Bronchial epithelial cell (primary cell): ENCODE results near the gene ZNF554. TPM values are rescaled to one million over a fixed set of nuclear protein-coding genes. Genes with fewer than 3 reads are reported as not detected.

Experiments used
- DNase-seq: peaks from one replicate; pipeline ENCODE4 v3.0.0-alpha.2; 2010; ENCODE audit warnings: low read depth
- FAIRE-seq: peaks from 2 replicates; lab custom pipeline; 2011; peaks lifted over from hg19 to GRCh38; lab: Jason Lieb, UNC
- H3K27me3 ChIP-seq: 2 replicates; pipeline ENCODE4 v1.5.1; 2011; ENCODE audit warnings: low read length; ENCODE audit not compliant: control insufficient read depth, insufficient read depth
- H3K36me3 ChIP-seq: 2 replicates; pipeline ENCODE4 v1.5.1; 2011; ENCODE audit warnings: low read length; ENCODE audit not compliant: control insufficient read depth, insufficient read depth
- H3K4me3 ChIP-seq: 2 replicates; pipeline ENCODE4 v1.5.1; 2011; ENCODE audit warnings: mild to moderate bottlenecking, low read depth, low read length, control low read depth
- CTCF ChIP-seq: IDR thresholded peaks from 2 replicates; pipeline ENCODE4 v1.5.1; 2011; ENCODE audit warnings: mild to moderate bottlenecking, moderate library complexity, low read length, control low read depth, inconsistent platforms; ENCODE audit not compliant: insufficient read depth, severe bottlenecking
- total RNA-seq: library from RNA; depleted of rRNA; stranded (reverse); fragments of >200 nt; gene quantifications from 2 replicates; pipeline ENCODE4 v1.2.1, GENCODE V29; 2014

ZNF554 gene
- total RNA-seq: 3.2 and 3.9 TPM in 2 replicates

- peak within 1 kb of the TSS; percentile 80 for H3K4me3 ChIP-seq
- H3K36me3 ChIP-seq: no peaks in the 10 kb centered on the region
- FAIRE-seq (no peak), DNase-seq (peak; percentile 84)
- H3K27me3 ChIP-seq: no peaks in the 10 kb centered on the region
- peak; percentile 100 for TF ChIP-seq CTCF
Observed at GRCh38 chr19:2819540-2820111, at the start of gene ZNF554. Gene ZNF554, plus strand, starts transcription at chr19:2819868. Its CDS starts 204 bp downstream, at chr19:2820072.

- DNase-seq (no peak), FAIRE-seq (no peak)
- H3K4me3 ChIP-seq: no peak overlapping the region
- no peak for TF ChIP-seq CTCF
- no peaks in the 10 kb centered on the region for H3K27me3 ChIP-seq
- H3K36me3 ChIP-seq: peaks cover 22% of the 10 kb centered on the region
Observed at GRCh38 chr19:2770055-2771013, 49.3 kb upstream of the ZNF554 start.

GRCh38 chr19:2771786-2772674, 47.6 kb upstream of the ZNF554 start:
- no peak for DNase-seq
- Histone ChIP-seq H3K4me3 (no peak overlapping the region), H3K36me3 (peaks cover 21% of the 10 kb centered on the region), H3K27me3 (no peaks in the 10 kb centered on the region)
- TF ChIP-seq CTCF: no peak
- FAIRE-seq: no peak

GRCh38 chr19:2774083-2774679, 45.5 kb upstream of the ZNF554 start:
- no peak for DNase-seq
- Histone ChIP-seq H3K27me3 (no peaks in the 10 kb centered on the region), H3K36me3 (peaks cover 10% of the 10 kb centered on the region), H3K4me3 (no peak overlapping the region)
- no peak for TF ChIP-seq CTCF
- no peak for FAIRE-seq

GRCh38 chr19:2774953-2775555, 44.6 kb upstream of the ZNF554 start:
- Histone ChIP-seq H3K4me3 (no peak overlapping the region), H3K36me3 (peaks cover 12% of the 10 kb centered on the region), H3K27me3 (no peaks in the 10 kb centered on the region)
- TF ChIP-seq CTCF: no peak
- FAIRE-seq: peak; percentile 7
- DNase-seq: no peak
